ENCODE data around the gene ELMOD1. TPM values are rescaled to one million over a fixed set of nuclear protein-coding genes. Genes with fewer than 3 reads are reported as not detected.

ELMOD1 gene
- total RNA-seq, 2 donors from 2014 or later, result not detected

- Histone ChIP-seq H3K36me3 (replicated peaks in 1 of 2; ENCODE audit: insufficient read depth in 1 of 2, low read depth in 2 of 2) (no peaks in the 10 kb centered on the region), H3K27ac (no peak overlapping the region), H3K4me1 (no peaks in the 10 kb centered on the region), H3K9me3 (no peaks in the 10 kb centered on the region), H3K27me3 (no peaks in the 10 kb centered on the region), H3K4me3 (no peak overlapping the region)
- ATAC-seq (no peak), DNase-seq (no peak)
- TF ChIP-seq CTCF (IDR thresholded peaks at IDR 0.05), result no peak
- TF ChIP-seq POLR2A (IDR thresholded peaks at IDR 0.05), result no peak
- intact Hi-C loops (cut with DNase I), result no loop called here
- WGBS, 2 donors, result 56 to 67% methylated on average over 3 to 4 of the region's 4 CpGs
Measured at GRCh38 chr11:107669893-107670601, 79.1 kb downstream of the ELMOD1 start.

DNA sequence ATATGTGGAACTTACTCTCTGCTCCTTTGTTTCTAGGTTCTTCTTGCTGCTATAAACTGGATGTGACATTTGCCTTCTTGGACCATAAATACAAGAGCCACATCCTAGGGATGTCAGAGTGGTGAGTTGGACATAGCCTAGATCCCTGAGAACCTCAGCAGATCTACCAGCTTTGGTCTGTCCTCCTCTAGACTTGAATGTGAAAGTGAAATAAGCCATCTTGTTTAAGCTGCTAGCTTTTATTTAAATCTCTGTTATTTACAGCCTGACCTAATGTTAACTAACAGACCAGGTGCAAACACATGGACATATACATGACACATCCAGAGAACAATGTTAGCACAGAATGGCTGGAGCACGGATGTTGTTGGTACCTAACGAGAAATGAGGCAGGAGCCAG is 85.0 kb downstream of the ELMOD1 start:
- TF ChIP-seq POLR2A (IDR thresholded peaks at IDR 0.05) (no peak), CTCF (IDR thresholded peaks at IDR 0.05) (no peak)
- Histone ChIP-seq H3K27ac (no peak overlapping the region), H3K36me3 (replicated peaks in 1 of 2; ENCODE audit: insufficient read depth in 1 of 2, low read depth in 2 of 2) (no peaks in the 10 kb centered on the region), H3K4me1 (no peaks in the 10 kb centered on the region), H3K27me3 (no peaks in the 10 kb centered on the region), H3K9me3 (no peaks in the 10 kb centered on the region), H3K4me3 (no peak overlapping the region)
- 82 to 86% methylated on average over 2 of the region's 2 CpGs for WGBS, 2 donors
- ATAC-seq (no peak), DNase-seq (no peak)
- intact Hi-C loops (cut with DNase I), result no loop called here

DNA sequence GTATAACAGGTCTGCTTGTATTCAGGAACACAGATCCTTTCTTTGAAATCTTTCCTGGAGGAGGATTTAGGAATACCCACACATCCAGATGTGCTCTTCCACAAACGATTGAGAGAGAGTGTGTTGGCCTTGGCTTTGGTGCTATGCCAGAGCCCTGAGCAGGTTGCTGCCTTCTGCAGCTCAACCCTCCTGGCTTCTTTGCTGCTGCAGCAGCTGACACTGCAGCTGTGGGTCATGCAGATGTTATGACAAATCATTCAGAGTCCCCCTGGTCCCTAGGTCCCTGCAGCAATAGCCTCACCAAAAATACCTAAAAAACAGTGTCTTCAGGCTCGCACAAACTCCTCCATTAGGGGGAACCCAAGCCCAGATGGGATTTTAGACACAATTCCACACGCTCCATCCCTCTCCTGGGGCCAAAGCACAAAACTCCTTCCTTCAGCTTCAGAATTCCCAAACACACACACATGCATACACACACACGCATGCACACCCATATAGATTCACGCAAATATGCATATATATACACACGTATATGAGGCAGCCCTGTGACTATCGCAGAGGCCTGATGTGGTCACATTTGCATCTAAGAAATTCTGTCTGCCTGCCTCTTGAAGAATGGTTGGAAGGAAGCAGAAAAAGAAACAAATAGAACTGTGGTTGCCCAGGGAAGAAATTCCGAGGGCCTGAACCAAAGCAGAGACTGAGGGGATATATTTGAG is 85.5 kb downstream of the ELMOD1 start:
- Histone ChIP-seq H3K4me3 (no peak overlapping the region), H3K27me3 (no peaks in the 10 kb centered on the region), H3K4me1 (no peaks in the 10 kb centered on the region), H3K36me3 (replicated peaks in 1 of 2; ENCODE audit: insufficient read depth in 1 of 2, low read depth in 2 of 2) (no peaks in the 10 kb centered on the region), H3K27ac (no peak overlapping the region), H3K9me3 (no peaks in the 10 kb centered on the region)
- DNase-seq (no peak), ATAC-seq (no peak)
- 67 to 73% methylated on average over 8 of the region's 8 CpGs for WGBS, 2 donors
- no peak for TF ChIP-seq POLR2A (IDR thresholded peaks at IDR 0.05)
- TF ChIP-seq CTCF (IDR thresholded peaks at IDR 0.05), result no peak
- intact Hi-C loops (cut with DNase I), result no loop called here

GRCh38 chr11:107677924-107678631 is 87.1 kb downstream of the ELMOD1 start:
- WGBS, 2 donors, result 72 to 74% methylated on average over 7 of the region's 7 CpGs
- no peak overlapping the region for H3K27ac ChIP-seq
- DNase-seq (no peak), ATAC-seq (no peak)
- no peak overlapping the region for H3K4me3 ChIP-seq
- TF ChIP-seq POLR2A (IDR thresholded peaks at IDR 0.05), result no peak
- no peak for TF ChIP-seq CTCF (IDR thresholded peaks at IDR 0.05)
- H3K9me3 ChIP-seq, result no peaks in the 10 kb centered on the region
- H3K4me1 ChIP-seq, result no peaks in the 10 kb centered on the region
- no peaks in the 10 kb centered on the region for H3K36me3 ChIP-seq (replicated peaks in 1 of 2; ENCODE audit: insufficient read depth in 1 of 2, low read depth in 2 of 2)
- intact Hi-C loops (cut with DNase I), result no loop called here
- no peaks in the 10 kb centered on the region for H3K27me3 ChIP-seq
